ENCODE data around the gene SNX6.
A peak's percentile ranks its signal among the peaks of the same experiment; 100 is the strongest.
"Not testable (repeated sequence)": the region's sequence is repeated elsewhere in the genome, so short reads cannot be mapped to it uniquely, and the experiment has no call there.

The SNX6 gene

DNA sequence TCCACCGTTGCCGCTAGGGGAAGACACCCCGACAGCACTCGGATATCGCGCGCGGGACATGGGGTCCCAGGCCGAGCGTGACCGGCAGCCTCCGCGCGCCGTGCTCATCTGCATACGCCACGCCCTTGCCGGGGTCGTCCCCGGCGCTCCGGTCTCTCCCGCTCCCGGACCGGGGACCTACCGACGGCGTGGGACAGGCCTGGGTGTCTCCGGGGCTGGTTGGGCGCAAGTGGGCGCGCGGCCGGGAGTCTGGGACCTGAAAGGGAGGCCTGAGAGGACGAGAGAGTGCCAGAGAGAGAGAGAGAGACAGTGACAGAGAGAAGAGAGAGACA, 73.5 kb downstream of the SNX6 start:
- DNase-seq, result not testable (repeated sequence)

DNA sequence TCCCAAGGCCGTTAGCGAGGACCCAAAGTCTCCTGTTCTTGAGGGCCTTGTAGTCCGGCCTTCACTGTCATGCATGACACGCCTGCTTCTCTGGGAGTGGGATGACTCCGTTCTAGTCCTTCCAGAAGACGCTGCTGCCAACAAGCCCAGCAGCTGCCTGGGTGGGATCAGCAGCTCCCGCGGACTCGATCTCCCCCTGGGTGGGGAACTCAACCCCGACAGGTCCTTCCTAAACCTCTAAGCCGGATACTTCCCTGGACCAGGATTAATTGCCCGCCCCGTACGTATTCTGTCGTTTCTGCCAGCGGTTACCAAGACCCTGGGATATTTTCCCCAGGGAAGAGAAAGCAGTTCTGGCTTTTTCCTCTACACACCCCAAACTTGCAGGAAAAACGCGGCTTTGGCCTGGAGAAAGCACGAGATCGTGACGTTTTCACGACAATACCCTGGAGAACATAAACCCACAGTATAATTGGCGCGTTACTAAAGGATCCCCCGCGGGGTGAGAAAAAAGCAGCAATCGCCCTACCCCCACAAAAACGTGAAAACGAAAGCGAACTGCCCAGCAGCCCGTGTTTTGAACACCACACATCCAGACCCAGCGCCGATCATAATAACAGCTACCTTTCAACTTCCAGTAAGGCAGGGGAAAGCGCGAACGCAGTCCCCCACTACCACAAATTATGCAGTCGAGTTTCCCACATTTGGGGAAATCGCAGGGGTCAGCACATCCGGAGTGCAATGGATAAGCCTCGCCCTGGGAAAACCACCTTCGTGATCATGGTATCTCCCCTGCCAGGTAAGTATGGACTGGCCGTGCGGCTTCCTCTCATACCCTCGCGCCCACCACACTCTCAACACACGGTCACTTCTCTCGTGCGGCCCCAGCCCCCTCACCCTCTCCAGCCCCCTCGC, 74.1 kb downstream of the SNX6 start:
- not testable (repeated sequence) for DNase-seq

DNA sequence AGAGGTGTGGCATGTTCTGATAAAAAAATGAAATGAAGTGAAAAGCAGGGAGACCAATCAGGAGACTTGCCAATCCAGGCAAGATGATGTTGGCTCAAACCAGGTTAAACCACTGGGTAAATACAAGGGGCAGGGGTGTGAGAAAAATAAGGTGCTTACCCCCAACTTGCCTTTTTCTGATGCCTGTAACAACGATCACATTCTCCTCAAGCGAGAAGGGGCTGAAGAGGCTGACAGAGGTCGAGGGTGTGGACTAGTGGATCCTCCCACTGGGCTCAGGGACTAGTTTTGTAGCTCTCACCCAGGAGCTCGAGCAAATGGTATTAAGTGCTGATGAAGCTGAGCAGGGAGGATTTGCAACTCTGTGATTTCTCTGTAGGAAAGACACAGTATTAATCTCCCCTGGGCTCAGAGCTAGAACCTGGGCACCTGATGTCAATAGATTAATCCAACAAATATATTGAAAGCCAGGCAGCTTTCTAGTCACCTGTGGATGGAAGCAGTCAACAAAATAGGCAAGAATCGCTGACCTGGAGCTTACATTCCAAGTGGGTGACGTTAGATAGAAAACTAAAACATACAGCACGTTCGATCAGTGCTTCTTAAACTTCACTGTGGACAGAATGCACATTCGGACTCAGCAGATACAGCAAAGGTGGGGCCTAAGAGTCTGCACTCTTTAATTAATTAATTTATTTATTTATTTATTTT, 75.3 kb downstream of the SNX6 start:
- DNase-seq, result peak; percentile 45

DNA sequence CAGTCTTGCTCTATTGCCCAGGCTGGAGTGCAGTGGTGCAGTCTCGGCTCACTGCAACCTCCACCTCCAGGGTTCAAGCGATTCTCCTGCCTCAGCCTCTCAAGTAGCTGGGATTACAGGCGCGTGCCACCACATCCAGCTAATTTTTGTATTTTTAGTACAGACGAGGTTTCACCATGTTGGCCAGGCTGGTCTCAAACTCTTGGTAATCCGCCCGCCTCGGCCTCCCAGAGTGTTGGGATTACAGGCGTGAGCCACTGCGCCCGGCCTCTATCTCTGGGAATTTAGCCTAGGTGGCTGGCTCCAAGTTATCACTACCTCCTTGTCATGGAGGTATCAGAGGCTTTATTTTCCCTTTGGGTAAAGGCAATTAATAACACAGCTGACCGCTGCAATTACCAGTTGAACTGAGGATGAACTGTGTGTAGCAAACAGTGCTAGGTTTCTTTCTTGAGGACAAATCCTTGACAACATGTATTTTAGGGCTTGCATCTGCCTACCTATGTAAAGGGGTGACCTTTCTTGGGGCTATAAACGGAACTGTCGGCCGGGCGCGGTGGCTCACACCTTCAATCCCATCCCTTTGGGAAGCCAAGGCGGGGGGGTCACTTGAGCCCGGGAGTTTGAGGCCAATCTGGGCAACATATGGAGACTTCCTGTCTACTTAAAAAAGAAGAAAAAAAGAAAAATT, 80.5 kb downstream of the SNX6 start:
- DNase-seq, result not testable (repeated sequence)

DNA sequence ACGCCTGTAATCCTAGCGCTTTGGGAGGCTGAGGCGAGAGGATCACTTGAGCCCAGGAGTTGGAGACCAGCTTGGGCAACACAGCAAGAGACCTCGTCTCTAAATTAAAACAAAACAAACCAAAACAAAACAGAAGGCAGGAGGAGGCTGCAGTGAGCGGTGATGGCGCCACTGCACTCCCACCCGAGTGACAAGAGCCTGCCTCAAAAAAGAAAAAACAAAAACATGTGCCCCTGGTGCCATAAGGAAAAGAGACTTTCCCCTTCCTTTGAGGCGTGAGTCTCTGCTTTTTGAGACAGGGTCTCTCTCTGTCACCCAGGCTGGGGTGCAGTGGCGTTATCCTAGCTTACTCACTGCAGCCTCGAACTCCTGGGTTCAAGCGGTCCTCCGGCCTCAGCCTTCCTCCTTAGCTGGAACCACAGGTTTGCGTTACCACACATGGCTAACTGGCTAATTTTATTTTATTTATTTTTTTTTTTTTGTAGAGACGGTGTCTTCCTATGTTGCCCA, 81.4 kb downstream of the SNX6 start:
- DNase-seq, result no peak

DNA sequence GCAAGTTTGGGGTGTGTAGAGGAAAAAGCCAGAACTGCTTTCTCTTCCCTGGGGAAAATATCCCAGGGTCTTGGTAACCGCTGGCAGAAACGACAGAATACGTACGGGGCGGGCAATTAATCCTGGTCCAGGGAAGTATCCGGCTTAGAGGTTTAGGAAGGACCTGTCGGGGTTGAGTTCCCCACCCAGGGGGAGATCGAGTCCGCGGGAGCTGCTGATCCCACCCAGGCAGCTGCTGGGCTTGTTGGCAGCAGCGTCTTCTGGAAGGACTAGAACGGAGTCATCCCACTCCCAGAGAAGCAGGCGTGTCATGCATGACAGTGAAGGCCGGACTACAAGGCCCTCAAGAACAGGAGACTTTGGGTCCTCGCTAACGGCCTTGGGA, 82.8 kb downstream of the SNX6 start:
- not testable (repeated sequence) for DNase-seq

DNA sequence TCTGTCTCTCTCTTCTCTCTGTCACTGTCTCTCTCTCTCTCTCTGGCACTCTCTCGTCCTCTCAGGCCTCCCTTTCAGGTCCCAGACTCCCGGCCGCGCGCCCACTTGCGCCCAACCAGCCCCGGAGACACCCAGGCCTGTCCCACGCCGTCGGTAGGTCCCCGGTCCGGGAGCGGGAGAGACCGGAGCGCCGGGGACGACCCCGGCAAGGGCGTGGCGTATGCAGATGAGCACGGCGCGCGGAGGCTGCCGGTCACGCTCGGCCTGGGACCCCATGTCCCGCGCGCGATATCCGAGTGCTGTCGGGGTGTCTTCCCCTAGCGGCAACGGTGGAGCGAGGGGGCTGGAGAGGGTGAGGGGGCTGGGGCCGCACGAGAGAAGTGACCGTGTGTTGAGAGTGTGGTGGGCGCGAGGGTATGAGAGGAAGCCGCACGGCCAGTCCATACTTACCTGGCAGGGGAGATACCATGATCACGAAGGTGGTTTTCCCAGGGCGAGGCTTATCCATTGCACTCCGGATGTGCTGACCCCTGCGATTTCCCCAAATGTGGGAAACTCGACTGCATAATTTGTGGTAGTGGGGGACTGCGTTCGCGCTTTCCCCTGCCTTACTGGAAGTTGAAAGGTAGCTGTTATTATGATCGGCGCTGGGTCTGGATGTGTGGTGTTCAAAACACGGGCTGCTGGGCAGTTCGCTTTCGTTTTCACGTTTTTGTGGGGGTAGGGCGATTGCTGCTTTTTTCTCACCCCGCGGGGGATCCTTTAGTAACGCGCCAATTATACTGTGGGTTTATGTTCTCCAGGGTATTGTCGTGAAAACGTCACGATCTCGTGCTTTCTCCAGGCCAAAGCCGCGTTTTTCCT, 83.4 kb downstream of the SNX6 start:
- DNase-seq, result not testable (repeated sequence)

DNA sequence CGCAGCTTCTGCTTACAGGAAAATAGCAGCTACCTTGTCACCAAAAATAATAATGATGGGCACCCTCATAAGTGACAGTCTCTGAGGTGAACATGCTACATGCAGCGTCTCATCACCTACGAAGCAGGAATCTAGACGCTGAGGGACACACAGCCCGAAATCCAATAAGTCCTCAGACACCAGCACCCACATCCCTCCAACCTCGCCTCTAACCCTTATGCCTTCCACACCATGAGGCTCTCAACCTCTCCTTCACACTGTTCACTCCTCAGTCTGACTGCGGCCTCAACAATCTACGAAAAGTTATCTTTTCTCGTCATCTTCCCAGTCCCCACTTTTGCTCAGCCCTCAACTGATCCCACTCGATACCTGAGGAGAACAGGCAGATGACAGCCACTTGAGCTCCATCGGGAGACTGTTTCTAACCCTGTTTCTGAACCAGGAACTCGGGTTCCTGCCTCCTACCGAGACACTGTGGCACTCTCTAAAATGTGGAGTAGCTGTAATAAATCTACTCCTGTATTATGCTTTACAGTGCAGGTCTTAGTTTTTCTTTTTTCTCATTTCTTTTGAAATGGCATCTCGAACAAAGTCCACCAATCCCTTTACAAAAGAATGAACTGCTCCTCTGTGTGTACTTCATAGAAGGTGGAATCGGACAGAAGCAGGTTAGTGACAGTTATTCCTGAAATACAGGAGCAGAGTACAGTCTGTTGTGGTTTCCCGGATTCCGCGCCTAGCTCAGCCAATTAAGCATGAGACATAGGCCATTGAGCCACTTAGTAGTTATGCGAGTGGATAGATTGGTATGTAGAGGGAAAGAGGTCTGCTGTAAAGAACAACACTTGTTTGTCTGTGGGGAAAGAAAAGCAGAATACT, 89.5 kb downstream of the SNX6 start:
- not testable (repeated sequence) for DNase-seq

DNA sequence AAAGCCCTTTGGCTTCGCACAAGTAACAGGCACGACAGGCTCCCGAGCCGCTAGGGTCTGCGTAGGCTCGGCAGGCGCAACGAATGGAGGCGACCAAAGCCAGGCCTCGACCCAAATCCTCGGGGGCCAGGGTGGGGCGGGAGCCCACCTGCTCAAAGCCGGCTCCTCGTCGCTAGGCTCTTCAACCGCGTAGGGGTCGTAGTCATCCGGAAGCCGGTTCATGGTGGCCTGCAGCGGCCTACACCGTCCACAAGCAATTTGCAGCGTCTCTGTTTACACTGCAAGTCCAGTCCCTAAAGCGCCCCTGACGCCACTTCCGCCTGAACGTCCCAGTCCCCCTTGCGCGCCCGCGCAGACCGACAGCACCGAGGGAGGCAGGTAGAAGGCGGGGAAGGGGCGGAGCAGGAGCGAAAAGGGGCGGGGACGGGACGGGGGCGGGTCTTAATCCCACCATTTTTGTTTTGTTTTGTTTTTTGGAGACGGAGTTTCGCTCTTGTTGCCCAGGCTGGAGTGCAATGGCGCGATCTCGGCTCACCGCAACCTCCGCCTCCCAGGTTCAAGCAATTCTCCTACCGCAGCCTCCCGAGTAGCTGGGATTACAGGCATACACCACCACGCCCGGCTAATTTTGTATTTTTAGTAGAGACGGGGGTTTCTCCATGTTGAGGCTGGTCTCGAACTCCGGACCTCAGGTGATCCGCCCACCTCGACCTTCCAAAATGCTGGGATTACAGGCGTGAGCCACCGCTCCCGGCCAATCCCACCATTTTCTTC, 90.4 kb downstream of the SNX6 start, which contains the start of gene EAPP:
EAPP (minus strand) TSS at position 295 of the 774 bp plus-strand sequence; CDS start at position 222, 73 bp downstream.
- DNase-seq, result peak; percentile 98

DNA sequence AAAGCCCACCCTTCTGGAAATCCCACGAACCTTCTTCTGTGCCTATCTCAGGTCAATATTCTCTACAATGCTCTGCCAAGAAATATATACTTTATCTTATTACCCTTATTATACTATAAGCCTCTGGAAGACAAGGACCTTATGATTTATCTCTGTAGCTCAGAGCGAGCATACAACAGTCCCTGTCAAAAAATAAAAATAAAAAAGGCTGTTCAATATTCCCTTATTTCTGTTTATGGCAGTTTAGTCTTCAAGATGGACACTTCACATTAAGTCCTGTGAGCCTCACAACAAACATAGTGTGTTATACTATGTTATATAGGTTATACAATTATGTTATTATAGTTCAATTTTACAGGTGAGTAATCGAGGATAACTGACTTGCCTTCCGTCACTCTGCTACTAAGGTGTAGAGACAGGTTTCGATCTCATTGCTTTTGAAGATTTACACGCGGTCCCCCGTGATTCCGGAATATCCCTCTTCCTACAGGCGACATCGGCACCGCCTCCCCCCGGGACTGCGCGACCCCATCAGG, 91.0 kb downstream of the SNX6 start:
- no peak for DNase-seq

DNA sequence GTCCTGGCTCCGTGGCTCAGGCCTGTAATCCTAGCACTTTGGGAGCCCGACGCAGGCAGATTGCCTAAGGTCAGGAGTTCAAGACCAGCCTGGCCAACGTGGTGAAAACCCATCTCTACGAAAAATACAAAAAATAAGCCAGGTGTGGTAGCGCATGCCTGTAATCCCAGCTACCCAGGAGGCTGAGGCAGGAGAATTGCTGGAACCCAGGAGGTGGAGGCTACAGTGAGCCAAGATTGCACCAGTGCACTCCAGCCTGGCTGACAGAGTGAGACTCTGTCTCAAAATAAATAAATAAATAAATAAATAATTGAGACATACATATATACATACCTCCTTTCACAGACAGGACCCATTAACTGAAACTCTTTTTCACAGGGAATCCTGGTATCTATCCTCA, 91.9 kb downstream of the SNX6 start:
- DNase-seq, result not testable (repeated sequence)

DNA sequence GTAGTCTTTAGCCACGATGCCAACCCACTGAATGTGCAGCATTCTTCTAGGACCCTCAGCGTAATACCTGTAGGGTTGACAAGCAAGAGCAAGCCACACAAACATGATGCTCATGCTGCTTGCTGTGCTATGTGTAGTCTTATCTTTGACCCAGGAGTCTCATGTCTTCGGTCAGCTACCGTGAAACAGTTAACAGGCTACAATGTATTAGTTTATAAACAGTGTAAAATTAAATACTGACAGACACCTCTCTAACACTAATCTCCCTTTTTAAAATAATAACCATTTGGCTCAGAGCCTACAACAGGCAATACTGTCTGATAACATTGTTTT, 92.3 kb downstream of the SNX6 start:
- no peak for DNase-seq

DNA sequence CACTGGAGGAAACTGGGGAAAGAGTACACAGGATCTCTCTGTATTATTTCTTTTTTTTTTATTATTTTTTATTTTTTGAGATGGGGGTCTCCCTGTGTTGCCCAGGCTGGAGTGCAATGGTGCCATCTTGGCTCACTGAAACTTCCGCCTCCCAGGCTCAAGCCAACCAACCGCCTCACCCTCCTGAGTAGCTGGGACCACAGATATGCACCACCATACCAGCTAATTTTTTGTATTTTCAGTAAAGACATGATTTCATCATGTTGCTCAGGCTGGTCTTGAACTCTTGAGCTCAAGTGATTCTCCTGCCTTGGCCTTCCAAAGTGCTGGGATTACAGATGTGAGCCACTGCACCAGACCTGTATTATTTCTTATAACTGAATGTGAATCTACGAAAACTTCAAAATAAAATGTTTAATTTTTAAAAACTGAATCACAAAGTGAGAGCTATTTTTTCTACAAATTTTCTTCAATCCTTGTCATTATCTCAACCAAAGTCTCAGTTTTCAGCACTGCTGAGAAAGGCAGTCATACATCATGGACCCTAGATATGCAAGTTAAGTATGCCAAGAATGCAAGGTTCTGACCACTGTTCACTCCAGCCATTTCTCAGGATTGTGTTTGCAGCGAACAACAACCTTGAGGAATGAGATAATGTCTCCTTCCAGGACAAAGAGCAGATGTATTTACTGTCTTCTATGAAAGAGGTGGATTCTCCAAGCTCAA, 92.8 kb downstream of the SNX6 start:
- no peak for DNase-seq

DNA sequence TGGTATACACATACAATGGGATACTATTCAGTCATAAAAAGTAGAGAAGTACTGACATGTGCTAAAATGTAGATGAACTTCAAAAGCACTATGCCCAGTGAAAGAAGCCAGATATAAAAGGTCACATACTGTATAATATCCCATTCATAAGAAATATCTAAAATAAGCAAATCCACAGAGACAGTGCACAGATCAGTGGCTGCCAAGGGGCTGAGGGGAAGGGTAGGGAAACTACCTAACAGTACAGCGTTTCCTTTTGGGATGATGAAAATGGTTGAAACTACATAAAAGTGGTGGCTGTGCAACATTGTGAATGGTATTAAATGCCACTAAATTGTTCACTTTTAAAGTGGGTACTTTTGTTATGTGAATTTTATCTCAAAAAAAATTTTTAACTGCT, 102.4 kb downstream of the SNX6 start:
- DNase-seq, result no peak

DNA sequence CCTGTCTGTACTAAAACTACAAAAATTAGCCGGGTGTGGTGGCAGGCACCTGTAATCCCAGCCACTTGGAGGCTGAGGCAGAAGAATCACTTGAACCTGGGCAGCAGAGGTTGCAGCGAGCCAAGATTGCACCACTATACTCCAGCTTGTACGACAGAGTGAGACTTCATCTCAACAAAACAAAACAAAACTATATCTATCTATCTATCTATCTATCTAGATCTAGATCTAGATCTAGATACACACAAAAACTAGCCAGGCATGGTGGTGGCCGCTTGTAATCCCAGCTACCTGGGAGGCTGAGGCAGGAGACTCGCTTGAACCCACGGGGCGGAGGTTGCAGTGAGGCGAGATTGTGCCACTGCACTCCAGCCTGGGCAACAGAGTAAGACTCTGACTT, 105.7 kb downstream of the SNX6 start:
- not testable (repeated sequence) for DNase-seq

DNA sequence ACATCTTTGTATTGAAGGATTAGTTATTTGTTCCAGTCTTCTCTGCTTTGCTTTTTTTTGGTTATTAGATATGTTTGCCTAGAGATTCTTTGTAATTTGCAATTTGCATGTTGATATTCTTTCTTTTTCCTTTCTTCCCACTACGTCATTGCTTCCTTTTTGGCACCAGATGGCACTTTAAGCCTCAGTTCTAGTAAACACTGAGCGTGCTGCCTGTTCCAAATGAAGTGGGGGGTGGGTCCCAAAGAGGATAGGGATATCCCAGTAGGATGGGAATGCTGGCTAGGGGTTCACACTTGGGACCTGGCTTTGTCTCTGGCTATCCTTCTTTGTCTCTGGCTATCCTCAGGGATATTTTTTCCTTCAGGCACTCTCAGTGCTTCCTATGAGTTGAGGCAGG, 107.5 kb downstream of the SNX6 start:
- no peak for DNase-seq

DNA sequence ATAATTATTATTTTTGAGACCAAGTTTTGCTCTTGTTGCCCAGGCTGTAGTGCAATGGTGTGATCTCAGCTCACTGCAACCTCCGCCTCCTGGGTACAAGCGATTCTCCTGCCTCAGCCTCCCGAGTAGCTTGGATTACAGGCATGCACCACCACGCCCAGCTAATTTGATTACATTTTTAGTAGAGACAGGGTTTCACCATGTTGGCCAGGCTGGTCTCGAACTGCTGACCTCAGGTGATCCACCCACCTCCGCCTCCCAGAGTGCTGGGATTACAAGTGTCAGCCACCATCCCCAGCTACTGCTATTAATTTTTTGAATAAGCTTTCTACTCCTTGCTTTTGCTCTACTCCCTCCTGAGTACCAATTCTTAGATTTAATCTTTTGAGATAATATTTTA, 108.9 kb downstream of the SNX6 start:
- DNase-seq, result not testable (repeated sequence)

DNA sequence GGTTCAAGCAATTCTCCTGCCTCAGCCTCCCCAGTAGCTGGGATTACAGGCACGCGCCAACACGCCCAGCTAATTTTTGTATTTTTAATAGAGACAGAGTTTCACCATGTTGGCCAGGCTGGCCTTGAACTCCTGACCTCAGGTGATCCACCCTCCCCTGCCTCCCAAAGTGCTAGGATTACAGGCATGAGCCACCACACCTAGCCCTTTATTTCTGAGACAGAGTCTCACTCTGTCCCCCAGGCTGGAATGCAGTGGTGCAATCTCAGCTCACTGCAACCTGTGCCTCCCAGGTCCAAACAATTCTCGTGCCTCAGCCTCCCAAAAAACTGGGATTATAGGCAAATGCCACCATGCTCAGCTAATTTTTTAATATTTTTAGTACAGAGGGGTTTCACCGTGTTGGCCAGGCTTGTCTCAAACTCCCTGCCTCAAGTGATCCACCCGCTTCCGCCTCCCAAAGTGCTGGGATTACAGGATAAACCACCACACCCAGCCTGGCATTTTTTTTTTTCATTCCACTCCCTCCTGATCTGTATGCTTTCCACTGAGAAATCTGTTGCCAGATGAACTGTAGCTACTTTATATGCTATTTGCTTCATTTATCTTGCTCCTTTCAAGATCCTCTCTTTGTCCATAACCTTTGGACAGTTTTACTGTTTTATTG, 109.5 kb downstream of the SNX6 start:
- not testable (repeated sequence) for DNase-seq

Data from eye (tissue), 1 donor.